Endothelial cell (in vitro differentiated cells): ENCODE results near the gene TCFL5. TPM values are rescaled to one million over a fixed set of nuclear protein-coding genes. Genes with fewer than 3 reads are reported as not detected.

Source experiments
- DNase-seq: peaks from one replicate; pipeline ENCODE4 v3.0.0; 2021; ENCODE audit warnings: low spot score
- H3K27ac Mint-ChIP-seq: one replicate; pipeline ENCODE4 v1.8.0; 2021; ENCODE audit warnings: mixed read lengths, inconsistent platforms; ENCODE audit not compliant: unreplicated experiment
- H3K27me3 Mint-ChIP-seq: one replicate; pipeline ENCODE4 v1.8.0; 2021; ENCODE audit warnings: mild to moderate bottlenecking, moderate library complexity, mixed read lengths, inconsistent platforms; ENCODE audit not compliant: unreplicated experiment
- H3K36me3 Mint-ChIP-seq: one replicate; pipeline ENCODE4 v1.8.0; 2021; ENCODE audit warnings: mild to moderate bottlenecking, low read depth, mixed read lengths, inconsistent platforms; ENCODE audit not compliant: unreplicated experiment
- H3K4me1 Mint-ChIP-seq: one replicate; pipeline ENCODE4 v1.8.0; 2021; ENCODE audit warnings: mild to moderate bottlenecking, mixed read lengths, inconsistent platforms; ENCODE audit not compliant: unreplicated experiment
- H3K4me3 Mint-ChIP-seq: one replicate; pipeline ENCODE4 v1.8.0; 2021; ENCODE audit warnings: mild to moderate bottlenecking, mixed read lengths, inconsistent platforms; ENCODE audit not compliant: unreplicated experiment
- H3K9me3 Mint-ChIP-seq: one replicate; pipeline ENCODE4 v1.8.0; 2021; ENCODE audit warnings: mixed read lengths, inconsistent platforms; ENCODE audit not compliant: unreplicated experiment
- total RNA-seq: library from RNA; stranded (reverse); fragmentation: NEBNext Ultra II Directional; extraction: Animal tissue kit (Norgen Biotek cat#: 25700); gene quantifications from one replicate; pipeline ENCODE4 v1.2.1, GENCODE V29; 2021; ENCODE audit not compliant: unreplicated experiment
- TF ChIP-seq, protein P1 (sequence below): fragments of 200-600 bp; sonication (generic); IDR thresholded peaks from one replicate; pipeline ENCODE4 v1.5.0; 2021; ENCODE audit warnings: antibody characterized with exemption; ENCODE audit not compliant: unreplicated experiment

TCFL5 gene
- total RNA-seq, 1 donor from 2014 or later, result 30.9 TPM

DNA sequence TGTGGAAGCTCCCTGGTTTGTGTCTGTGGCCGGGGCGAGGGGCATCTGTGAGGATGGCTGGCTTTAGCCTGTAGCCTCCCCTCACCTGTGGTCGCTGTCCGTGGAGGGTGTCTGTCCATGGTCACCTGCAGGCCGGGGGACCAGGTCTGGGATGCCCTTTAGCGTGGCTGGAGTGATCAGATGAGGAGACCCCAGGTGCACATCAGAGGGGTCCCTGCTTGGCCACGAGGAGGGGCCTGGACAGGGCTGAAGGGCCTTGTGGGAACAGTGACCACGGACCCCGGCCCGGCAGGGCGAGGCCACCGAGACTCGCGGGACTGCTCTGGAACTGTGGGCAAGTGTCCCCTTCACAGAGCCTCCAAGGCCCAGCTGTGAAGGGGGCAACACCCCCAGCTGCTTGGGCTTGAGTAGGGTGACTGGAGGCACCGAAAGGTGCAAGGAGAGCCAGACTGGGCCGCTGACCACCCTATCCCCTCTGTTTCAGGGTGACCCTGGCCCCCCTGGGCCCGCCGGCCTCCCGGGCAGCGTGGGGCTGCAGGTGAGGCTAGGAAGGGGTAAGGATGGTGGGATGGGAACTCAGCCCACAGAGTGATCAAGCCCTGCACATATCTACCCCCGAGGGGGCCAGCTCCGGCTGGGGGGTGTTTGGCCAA, 36.2 kb downstream of the TCFL5 start:
- Mint-ChIP-seq H3K4me3 (no peak overlapping the region), H3K9me3 (no peaks in the 10 kb centered on the region), H3K27me3 (peaks cover 5% of the 10 kb centered on the region), H3K4me1 (no peaks in the 10 kb centered on the region), H3K27ac (no peak overlapping the region), H3K36me3 (no peaks in the 10 kb centered on the region)
- TF ChIP-seq, protein P1, sequence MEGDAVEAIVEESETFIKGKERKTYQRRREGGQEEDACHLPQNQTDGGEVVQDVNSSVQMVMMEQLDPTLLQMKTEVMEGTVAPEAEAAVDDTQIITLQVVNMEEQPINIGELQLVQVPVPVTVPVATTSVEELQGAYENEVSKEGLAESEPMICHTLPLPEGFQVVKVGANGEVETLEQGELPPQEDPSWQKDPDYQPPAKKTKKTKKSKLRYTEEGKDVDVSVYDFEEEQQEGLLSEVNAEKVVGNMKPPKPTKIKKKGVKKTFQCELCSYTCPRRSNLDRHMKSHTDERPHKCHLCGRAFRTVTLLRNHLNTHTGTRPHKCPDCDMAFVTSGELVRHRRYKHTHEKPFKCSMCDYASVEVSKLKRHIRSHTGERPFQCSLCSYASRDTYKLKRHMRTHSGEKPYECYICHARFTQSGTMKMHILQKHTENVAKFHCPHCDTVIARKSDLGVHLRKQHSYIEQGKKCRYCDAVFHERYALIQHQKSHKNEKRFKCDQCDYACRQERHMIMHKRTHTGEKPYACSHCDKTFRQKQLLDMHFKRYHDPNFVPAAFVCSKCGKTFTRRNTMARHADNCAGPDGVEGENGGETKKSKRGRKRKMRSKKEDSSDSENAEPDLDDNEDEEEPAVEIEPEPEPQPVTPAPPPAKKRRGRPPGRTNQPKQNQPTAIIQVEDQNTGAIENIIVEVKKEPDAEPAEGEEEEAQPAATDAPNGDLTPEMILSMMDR, result no peak
- no peak for DNase-seq

DNA sequence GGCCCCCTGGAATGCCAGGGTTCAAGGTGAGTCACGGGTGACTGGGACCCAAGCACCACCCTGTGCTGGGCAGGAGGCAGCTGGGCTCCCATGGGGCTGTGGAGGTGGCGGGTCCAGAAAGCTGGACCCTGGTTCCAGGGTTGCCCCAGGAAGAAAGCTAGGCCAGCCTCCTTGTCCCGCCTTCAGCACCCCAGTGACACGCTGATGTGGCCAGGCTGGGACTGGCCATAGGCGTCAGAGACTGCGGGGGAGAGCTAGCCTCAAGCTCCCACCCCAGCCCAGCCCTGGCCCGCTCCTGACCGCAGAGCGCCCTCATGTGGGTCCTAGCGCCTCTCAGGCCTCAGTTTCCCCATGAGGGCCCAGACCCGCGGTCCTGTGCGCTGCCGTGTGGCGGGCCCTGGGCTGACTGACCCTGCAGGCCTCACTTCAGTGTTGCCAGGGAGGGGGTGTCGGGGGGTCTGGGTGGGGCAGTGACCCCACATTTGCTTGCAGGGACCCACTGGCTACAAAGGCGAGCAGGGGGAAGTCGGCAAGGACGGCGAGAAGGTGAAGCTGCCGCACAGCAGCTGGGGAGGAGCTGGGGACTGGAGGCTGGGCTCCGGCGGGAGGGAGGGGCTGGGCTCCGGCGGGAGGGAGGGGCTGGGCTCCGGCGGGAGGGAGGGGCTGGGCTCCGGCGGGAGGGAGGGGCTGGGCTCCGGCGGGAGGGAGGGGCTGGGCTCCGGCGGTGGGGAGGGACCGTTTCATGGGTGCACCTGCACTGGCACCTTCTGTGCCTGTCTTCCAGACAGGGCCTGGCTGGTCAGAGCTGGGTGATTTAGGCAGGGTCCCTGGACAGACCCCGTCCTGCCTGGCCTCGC, 36.9 kb downstream of the TCFL5 start:
- Mint-ChIP-seq H3K27ac (no peak overlapping the region), H3K4me1 (no peaks in the 10 kb centered on the region), H3K27me3 (peaks cover 8% of the 10 kb centered on the region), H3K4me3 (no peak overlapping the region), H3K9me3 (no peaks in the 10 kb centered on the region), H3K36me3 (no peaks in the 10 kb centered on the region)
- TF ChIP-seq, protein P1, result no peak
- DNase-seq, result no peak

DNA sequence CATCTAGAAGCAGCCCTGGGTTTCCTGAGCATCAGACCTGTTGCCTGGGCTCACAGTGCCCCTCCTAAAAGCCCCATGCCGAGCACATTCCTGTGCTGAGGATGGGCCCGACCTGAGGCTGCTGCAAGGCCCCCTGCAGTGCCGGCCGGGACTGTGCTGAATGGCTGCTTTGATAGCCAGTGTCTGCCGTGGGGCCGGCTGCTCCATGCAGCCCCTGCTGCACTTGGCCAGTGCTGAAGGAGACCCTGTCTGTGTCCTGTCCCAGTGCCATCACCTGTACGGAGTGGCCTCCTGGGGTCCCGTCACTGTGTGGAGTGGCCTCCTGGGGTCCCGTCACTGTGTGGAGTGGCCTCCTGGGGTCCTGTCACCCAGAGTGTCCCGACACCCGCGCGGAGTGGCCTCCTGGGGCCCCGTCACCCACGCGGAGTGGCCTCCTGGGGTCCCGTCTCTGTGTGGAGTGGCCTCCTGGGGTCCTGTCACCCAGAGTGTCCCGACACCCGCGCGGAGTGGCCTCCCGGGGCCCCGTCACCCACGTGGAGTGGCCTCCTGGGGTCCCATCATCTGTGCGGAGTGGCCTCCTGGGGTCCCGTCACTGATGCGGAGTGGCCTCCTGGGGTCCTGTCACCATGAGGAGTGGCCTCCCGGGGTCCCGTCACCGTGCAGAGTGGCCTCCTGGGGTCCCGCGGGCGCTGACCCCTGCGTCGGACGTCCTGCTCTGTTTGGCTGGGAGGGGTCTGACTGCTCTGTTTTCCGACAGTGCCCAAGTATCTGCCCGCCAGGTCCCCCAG, 37.7 kb downstream of the TCFL5 start:
- no peaks in the 10 kb centered on the region for H3K9me3 Mint-ChIP-seq
- H3K4me3 Mint-ChIP-seq, result no peak overlapping the region
- DNase-seq, result no peak
- H3K27me3 Mint-ChIP-seq, result peaks cover 8% of the 10 kb centered on the region
- TF ChIP-seq, protein P1, result no peak
- H3K4me1 Mint-ChIP-seq, result no peaks in the 10 kb centered on the region
- H3K27ac Mint-ChIP-seq, result no peak overlapping the region
- H3K36me3 Mint-ChIP-seq, result no peaks in the 10 kb centered on the region

DNA sequence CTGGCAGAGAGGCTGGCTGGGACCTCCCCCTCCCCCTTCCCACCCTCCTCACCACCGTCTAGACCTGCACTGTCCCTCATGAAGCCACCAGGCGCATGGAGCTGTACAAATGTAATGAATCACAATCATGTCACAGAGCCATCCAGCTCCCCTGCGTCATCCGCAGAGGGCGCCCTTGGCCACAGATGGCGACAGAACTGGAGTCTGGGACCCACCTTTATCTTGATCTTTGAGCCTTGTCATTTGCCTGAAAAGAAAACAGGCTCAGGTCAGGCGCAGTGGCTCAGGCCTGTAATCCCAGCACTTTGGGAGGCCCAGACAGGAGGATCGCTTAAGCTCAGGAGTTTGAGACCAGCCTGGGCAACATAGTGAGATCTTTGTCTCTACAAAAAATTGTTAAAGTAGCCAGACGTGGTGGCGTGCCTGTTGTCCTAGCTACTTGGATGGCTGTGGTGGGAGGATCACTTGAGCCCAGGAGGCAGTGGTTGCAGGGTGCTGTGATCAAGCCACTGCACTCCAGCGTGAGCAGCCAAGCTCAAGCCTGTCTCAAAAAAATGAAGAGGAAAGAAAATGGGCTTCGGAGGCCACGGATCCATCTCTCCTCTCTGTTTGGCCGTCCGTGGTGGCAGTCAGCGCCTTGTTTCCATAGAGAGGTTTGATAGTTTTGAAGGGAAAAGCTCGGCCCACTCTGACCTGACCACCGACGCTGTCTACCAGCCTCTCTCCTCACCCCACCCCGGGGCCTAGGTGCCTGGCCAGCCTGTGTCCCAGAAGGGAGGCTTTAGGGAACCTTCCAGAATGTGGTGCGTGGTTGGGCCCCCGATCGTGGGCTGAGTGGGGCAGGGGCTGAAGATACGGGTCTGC, 38.6 kb downstream of the TCFL5 start:
- DNase-seq, result peak; percentile 53
- TF ChIP-seq, protein P1, result no peak
- Mint-ChIP-seq H3K27ac (no peak overlapping the region), H3K4me1 (no peaks in the 10 kb centered on the region), H3K9me3 (no peaks in the 10 kb centered on the region), H3K27me3 (peaks cover 6% of the 10 kb centered on the region), H3K4me3 (no peak overlapping the region), H3K36me3 (no peaks in the 10 kb centered on the region)
